GM12873 (cell line): ENCODE measurements around the gene TRMT5.

ENCODE experiments used
- CTCF ChIP-seq: IDR thresholded peaks from 2 replicates; pipeline ENCODE4 v1.5.1; 2012; ENCODE audit warnings: low read depth, mild to moderate bottlenecking, moderate library complexity, low read length, control low read depth; ENCODE audit not compliant: insufficient read depth; ENCODE audit errors: missing control alignments

The TRMT5 gene

GRCh38 chr14:60943637-60944032 is 37.2 kb downstream of the TRMT5 start:
- no peak for TF ChIP-seq CTCF

- no peak for TF ChIP-seq CTCF
These were observed 45.6 kb downstream of the TRMT5 start for GRCh38 chr14:60935319-60935718.

GRCh38 chr14:60933920-60934655 is 46.8 kb downstream of the TRMT5 start:
- TF ChIP-seq CTCF: no peak

GRCh38 chr14:60931218-60931617 is 49.7 kb downstream of the TRMT5 start:
- no peak for TF ChIP-seq CTCF

GRCh38 chr14:60926002-60926401 is 54.9 kb downstream of the TRMT5 start:
- no peak for TF ChIP-seq CTCF

- no peak for TF ChIP-seq CTCF
These were observed 55.6 kb downstream of the TRMT5 start for GRCh38 chr14:60925286-60925685.

GRCh38 chr14:60922050-60922449 is 58.8 kb downstream of the TRMT5 start:
- no peak for TF ChIP-seq CTCF
